ENCODE data around the gene SORCS2. TPM values are rescaled to one million over a fixed set of nuclear protein-coding genes. Genes with fewer than 3 reads are reported as not detected.

Gene SORCS2
- total and polyA plus RNA-seq, 2 of the 8 experiments (the other 6 are each of a cell fraction or from before 2014, with no cell fraction given) = 0.36 to 1.8 TPM

- TF ChIP-seq CHD7 (IDR thresholded peaks at IDR 0.05; ENCODE audit: insufficient replicate concordance, low read length) = no peak
- TF ChIP-seq ATF3 (IDR thresholded peaks at IDR 0.05; ENCODE audit: insufficient read depth, low read depth, low read length) = no peak
- no peak for TF ChIP-seq TAF7 (optimal IDR thresholded peaks at IDR 0.05; ENCODE audit: borderline replicate concordance, low read depth, low read length)
- 0 out of 2 replicates have a peak, but pooled peaks have one; percentile 25 for TF ChIP-seq GABPA (IDR thresholded peaks at IDR 0.05; ENCODE audit: borderline replicate concordance, insufficient read depth, low read length)
- no peak for TF ChIP-seq TAF1 (IDR thresholded peaks at IDR 0.05; ENCODE audit: low read depth, low read length)
- TF ChIP-seq SIX5 (IDR thresholded peaks at IDR 0.05; ENCODE audit: low read depth, low read length) = no peak
- TF ChIP-seq EP300 (IDR thresholded peaks at IDR 0.05; ENCODE audit: borderline replicate concordance in 1 of 2, low read depth in 2 of 2, low read length in 2 of 2) = 0 out of 3 replicates have a peak, but pooled peaks of 1 of the 2 experiments have one; percentile 5
- TF ChIP-seq ZNF274 (IDR thresholded peaks at IDR 0.05; ENCODE audit: borderline replicate concordance, extremely low read depth, low read length) = no peak
These were observed at the start of gene SORCS2 (continued) for GRCh38 chr4:7192252-7193029.
